Mesenchymal stem cell (in vitro differentiated cells and primary cell): ENCODE measurements around the gene LY9.
A peak's percentile ranks its signal among the peaks of the same experiment; 100 is the strongest.

ENCODE experiments used
- DNase-seq: peaks from one replicate; pipeline ENCODE4 v3.0.0-alpha.2; 2013
- H2AFZ ChIP-seq: one replicate; pipeline ENCODE4 v1.6.1; 2013; ENCODE audit warnings: low read depth, mild to moderate bottlenecking, control low read depth, inconsistent platforms, low read length, moderate library complexity
- H2AK5ac ChIP-seq: 2 replicates; pipeline ENCODE4 v1.6.1; 2013; ENCODE audit warnings: low read length, moderate library complexity, mild to moderate bottlenecking, inconsistent platforms; ENCODE audit not compliant: severe bottlenecking
- H2BK120ac ChIP-seq: one replicate; pipeline ENCODE4 v1.6.1; 2013; ENCODE audit warnings: low read depth, mild to moderate bottlenecking, inconsistent platforms, low read length, moderate library complexity
- H2BK12ac ChIP-seq, 2 experiments: one replicate each; pipeline ENCODE4 v1.6.1; 2013; ENCODE audit warnings: inconsistent platforms in 2 of 2, low read length in 2 of 2, mild to moderate bottlenecking in 2 of 2, moderate library complexity in 2 of 2, control low read depth in 1 of 2
- H2BK15ac ChIP-seq: one replicate; pipeline ENCODE4 v1.6.1; 2013; ENCODE audit warnings: mild to moderate bottlenecking, low read depth, inconsistent platforms; ENCODE audit not compliant: poor library complexity, severe bottlenecking
- H2BK5ac ChIP-seq: 2 replicates; pipeline ENCODE4 v1.6.1; 2013; ENCODE audit warnings: low read depth, mild to moderate bottlenecking, low read length, control low read depth, inconsistent platforms; ENCODE audit not compliant: poor library complexity, severe bottlenecking
- H3K14ac ChIP-seq, 2 experiments: one replicate each; pipeline ENCODE4 v1.6.1; 2013; ENCODE audit warnings: inconsistent platforms in 2 of 2, low read length in 2 of 2, control low read depth in 1 of 2, mild to moderate bottlenecking in 1 of 2, moderate library complexity in 1 of 2
- H3K18ac ChIP-seq, 2 experiments: one replicate each; pipeline ENCODE4 v1.6.1; 2013; ENCODE audit warnings: inconsistent platforms in 2 of 2, low read length in 2 of 2, control low read depth in 1 of 2, low read depth in 1 of 2, mild to moderate bottlenecking in 1 of 2
- H3K23ac ChIP-seq, 2 experiments: one replicate each; pipeline ENCODE4 v1.6.1; 2013; ENCODE audit warnings: inconsistent platforms in 2 of 2, low read length in 2 of 2, mild to moderate bottlenecking in 2 of 2, moderate library complexity in 2 of 2, control low read depth in 1 of 2
- H3K27ac ChIP-seq: 2 replicates; pipeline ENCODE4 v1.5.1; 2013; ENCODE audit warnings: mild to moderate bottlenecking, moderate library complexity, low read length, control low read depth, inconsistent platforms; ENCODE audit not compliant: poor library complexity, severe bottlenecking
- H3K27me3 ChIP-seq, 2 experiments: 2 replicates each; pipeline versions ENCODE4 v1.6.1 to v1.7.0; 2013; ENCODE audit warnings: low read length in 2 of 2, mild to moderate bottlenecking in 2 of 2, moderate library complexity in 2 of 2, control low read depth in 1 of 2, inconsistent platforms in 1 of 2; ENCODE audit not compliant: control insufficient read depth in 1 of 2, insufficient read depth in 1 of 2
- H3K36me3 ChIP-seq, 2 experiments: 2 replicates each; pipeline versions ENCODE4 v1.6.1 to v1.7.0; 2013; ENCODE audit warnings: low read length in 2 of 2, control low read depth in 1 of 2, inconsistent platforms in 1 of 2, low read depth in 1 of 2, mild to moderate bottlenecking in 1 of 2; ENCODE audit not compliant: insufficient read depth in 2 of 2, control insufficient read depth in 1 of 2
- H3K4ac ChIP-seq, 2 experiments: one replicate each; pipeline ENCODE4 v1.6.1; 2013; ENCODE audit warnings: inconsistent platforms in 2 of 2, low read length in 2 of 2, mild to moderate bottlenecking in 2 of 2, moderate library complexity in 2 of 2, control low read depth in 1 of 2, low read depth in 1 of 2
- H3K4me1 ChIP-seq: 2 replicates; pipeline ENCODE4 v1.6.1; 2013; ENCODE audit warnings: low read depth, low read length, control low read depth; ENCODE audit not compliant: control insufficient read depth, insufficient read depth
- H3K4me2 ChIP-seq: 2 replicates; pipeline ENCODE4 v1.6.1; 2013; ENCODE audit warnings: low read length, mild to moderate bottlenecking, inconsistent platforms; ENCODE audit not compliant: poor library complexity, severe bottlenecking
- H3K4me3 ChIP-seq, 2 experiments: 2 replicates each; pipeline versions ENCODE4 v1.5.1 to v1.7.0; 2013; ENCODE audit warnings: low read length in 2 of 2, mild to moderate bottlenecking in 2 of 2, control low read depth in 1 of 2, low read depth in 1 of 2; ENCODE audit not compliant: insufficient read depth in 1 of 2
- H3K79me1 ChIP-seq: replicated peaks from 2 replicates; pipeline ENCODE4 v1.6.1; 2013; ENCODE audit warnings: mild to moderate bottlenecking, control low read depth, low read length, inconsistent platforms; ENCODE audit not compliant: poor library complexity, severe bottlenecking
- H3K9ac ChIP-seq: 2 replicates; pipeline ENCODE4 v1.7.0; 2013; ENCODE audit warnings: mild to moderate bottlenecking, low read length, moderate library complexity
- H3K9me3 ChIP-seq: 2 replicates; pipeline ENCODE4 v1.7.0; 2013; ENCODE audit warnings: mild to moderate bottlenecking, low read length; ENCODE audit not compliant: control insufficient read depth
- H4K8ac ChIP-seq: one replicate; pipeline ENCODE4 v1.6.1; 2013; ENCODE audit warnings: inconsistent platforms, mild to moderate bottlenecking, low read length, moderate library complexity
- H4K91ac ChIP-seq: one replicate; pipeline ENCODE4 v1.6.1; 2013; ENCODE audit warnings: mild to moderate bottlenecking, low read length, inconsistent platforms
- WGBS: methylation state at CpG from one replicate; pipeline ENCODE4 v1.1.7; 2013; ENCODE audit warnings: mixed read lengths; 5-methylcytosine and 5-hydroxymethylcytosine counted together

Gene LY9

DNA sequence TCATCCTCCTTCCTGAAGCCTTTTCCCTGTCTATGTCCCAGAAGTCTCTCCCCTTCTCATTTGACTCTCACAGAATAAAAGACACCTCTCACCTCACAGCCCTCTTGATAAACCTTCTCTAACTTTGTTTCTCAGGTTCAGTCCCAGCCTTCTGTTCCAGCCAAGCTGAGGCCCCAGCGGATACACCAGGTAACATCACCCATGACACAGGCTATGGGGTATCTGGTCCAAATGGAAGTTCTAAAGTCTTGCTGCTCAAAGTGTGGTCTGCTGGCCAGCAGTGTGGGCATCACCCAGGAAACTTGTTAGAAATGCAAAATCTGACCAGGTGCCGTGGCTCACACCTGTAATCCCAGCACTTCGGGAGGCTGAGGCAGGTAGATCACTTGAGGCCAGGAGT is 23.2 kb downstream of the LY9 start:
- Histone ChIP-seq H3K36me3 (no peaks in the 10 kb centered on the region), H3K27me3 (peaks cover 5 to 7% of the 10 kb centered on the region in 2 experiments), H3K23ac (no peak overlapping the region), H3K9ac (no peak overlapping the region), H3K9me3 (no peaks in the 10 kb centered on the region), H3K4me3 (no peak overlapping the region), H3K18ac (no peak overlapping the region), H3K27ac (no peak overlapping the region), H3K79me1 (no peaks in the 10 kb centered on the region), H2BK5ac (no peak overlapping the region), H4K8ac (no peak overlapping the region), H2AK5ac (no peak overlapping the region), H3K4ac (no peak overlapping the region), H2BK12ac (no peak overlapping the region), H3K4me2 (no peak overlapping the region), H2BK120ac (no peak overlapping the region), H2AFZ (no peak overlapping the region), H2BK15ac (no peak overlapping the region), H4K91ac (no peak overlapping the region), H3K4me1 (no peaks in the 10 kb centered on the region), H3K14ac (no peak overlapping the region)
- WGBS = 55% methylated on average over 2 of the region's 3 CpGs
- DNase-seq = no peak

DNA sequence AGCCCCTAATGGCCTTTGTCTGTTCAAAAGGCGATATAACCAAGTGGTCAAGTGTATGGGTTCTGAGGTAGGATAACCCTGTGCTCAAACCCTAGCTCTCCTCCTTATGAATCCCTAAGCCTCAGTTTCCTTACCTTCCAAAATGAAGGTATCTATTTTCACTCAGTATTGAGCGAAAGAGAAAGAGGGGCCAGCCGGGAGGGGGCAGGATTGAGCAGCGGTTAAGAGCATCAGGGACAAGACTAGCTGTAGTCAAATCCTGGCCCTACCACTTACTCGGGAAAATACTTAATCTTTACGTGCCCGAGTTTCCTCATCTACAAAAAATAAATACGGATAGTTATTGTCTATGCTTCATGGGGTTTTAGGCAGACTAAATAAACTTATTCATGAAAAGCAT is 25.7 kb downstream of the LY9 start:
- DNase-seq = no peak
- no peak overlapping the region for H4K91ac ChIP-seq
- H2BK120ac ChIP-seq = no peak overlapping the region
- H3K14ac ChIP-seq = no peak overlapping the region
- H3K79me1 ChIP-seq = no peaks in the 10 kb centered on the region
- no peak overlapping the region for H2AFZ ChIP-seq
- peaks cover 5 to 7% of the 10 kb centered on the region in 2 experiments for H3K27me3 ChIP-seq
- H3K27ac ChIP-seq = no peak overlapping the region
- no peak overlapping the region for H2AK5ac ChIP-seq
- H3K36me3 ChIP-seq = no peaks in the 10 kb centered on the region
- no peaks in the 10 kb centered on the region for H3K4me1 ChIP-seq
- H3K9ac ChIP-seq = no peak overlapping the region
- H3K4ac ChIP-seq = no peak overlapping the region
- no peak overlapping the region for H3K18ac ChIP-seq
- H3K23ac ChIP-seq = no peak overlapping the region
- H2BK5ac ChIP-seq = no peak overlapping the region
- H3K4me3 ChIP-seq = no peak overlapping the region
- H4K8ac ChIP-seq = no peak overlapping the region
- no peak overlapping the region for H3K4me2 ChIP-seq
- no peaks in the 10 kb centered on the region for H3K9me3 ChIP-seq
- H2BK12ac ChIP-seq = no peak overlapping the region
- H2BK15ac ChIP-seq = no peak overlapping the region
- 78% methylated on average over 8 of the region's 8 CpGs for WGBS

DNA sequence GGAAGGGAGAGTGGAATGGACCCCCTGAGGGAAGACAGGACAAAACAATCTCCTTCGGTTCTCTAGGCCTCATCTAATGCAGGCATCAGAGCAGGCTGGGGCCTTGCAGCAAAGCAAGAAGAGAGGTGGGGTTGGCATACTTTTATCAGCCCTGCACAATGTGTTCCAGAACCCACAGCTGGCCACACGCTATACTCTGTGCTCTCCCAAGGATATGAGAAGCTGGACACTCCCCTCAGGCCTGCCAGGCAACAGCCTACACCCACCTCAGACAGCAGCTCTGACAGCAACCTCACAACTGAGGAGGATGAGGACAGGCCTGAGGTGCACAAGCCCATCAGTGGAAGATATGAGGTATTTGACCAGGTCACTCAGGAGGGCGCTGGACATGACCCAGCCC is 27.3 kb downstream of the LY9 start:
- Histone ChIP-seq H3K4me2 (no peak overlapping the region), H4K8ac (no peak overlapping the region), H3K4me3 (peak overlapping the region in 1 of 2 experiments; percentile 14), H3K14ac (no peak overlapping the region), H2BK5ac (no peak overlapping the region), H3K18ac (no peak overlapping the region), H4K91ac (no peak overlapping the region), H2AK5ac (no peak overlapping the region), H3K23ac (no peak overlapping the region), H3K27me3 (peaks cover 0 to 7% of the 10 kb centered on the region in 2 experiments), H3K4me1 (no peaks in the 10 kb centered on the region), H2AFZ (no peak overlapping the region), H3K27ac (no peak overlapping the region), H3K36me3 (no peaks in the 10 kb centered on the region), H2BK120ac (no peak overlapping the region), H3K79me1 (no peaks in the 10 kb centered on the region), H2BK15ac (no peak overlapping the region), H3K4ac (no peak overlapping the region), H3K9me3 (no peaks in the 10 kb centered on the region), H3K9ac (no peak overlapping the region), H2BK12ac (no peak overlapping the region)
- 93% methylated on average over 3 of the region's 3 CpGs for WGBS
- DNase-seq = no peak

DNA sequence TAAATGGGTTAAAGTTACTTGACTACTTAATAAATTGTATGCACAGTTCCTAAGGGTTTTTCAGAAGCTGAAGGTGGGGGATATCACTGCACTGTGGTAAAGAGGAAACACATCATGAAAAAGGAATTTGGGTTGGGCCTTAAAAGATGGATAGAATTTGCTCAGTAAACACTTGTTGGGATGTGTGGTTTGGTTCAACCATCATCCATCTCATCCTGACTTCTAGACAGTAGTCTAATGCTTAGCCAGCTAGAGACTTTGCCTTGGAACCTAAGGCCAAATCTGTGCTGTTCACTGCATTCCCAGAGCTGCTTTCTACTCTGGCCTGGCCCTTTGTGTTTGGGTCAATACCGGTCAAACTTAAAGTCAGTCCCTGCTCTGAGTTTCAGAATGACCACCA is 30.6 kb downstream of the LY9 start:
- Histone ChIP-seq H4K8ac (no peak overlapping the region), H3K23ac (no peak overlapping the region), H3K18ac (no peak overlapping the region), H2AK5ac (no peak overlapping the region), H2AFZ (no peak overlapping the region), H3K36me3 (no peaks in the 10 kb centered on the region), H3K27ac (no peak overlapping the region), H3K27me3 (peaks cover 9 to 22% of the 10 kb centered on the region in 2 experiments), H2BK12ac (no peak overlapping the region), H2BK15ac (no peak overlapping the region), H3K9ac (no peak overlapping the region), H3K4me2 (no peak overlapping the region), H3K4me1 (no peaks in the 10 kb centered on the region), H2BK120ac (no peak overlapping the region), H3K4ac (no peak overlapping the region), H3K9me3 (no peaks in the 10 kb centered on the region), H3K79me1 (no peaks in the 10 kb centered on the region), H2BK5ac (no peak overlapping the region), H3K14ac (no peak overlapping the region), H4K91ac (no peak overlapping the region), H3K4me3 (no peak overlapping the region)
- 93% methylated on average over 1 of the region's 1 CpG for WGBS
- peak; percentile 24 for DNase-seq
